Tibial nerve (tissue), 3 donors: Measurements from ENCODE around the gene KLHL30.

Experiments used
- CTCF ChIP-seq, 5 experiments: fragments of 200-600 bp in 3 of 5; fragments of 450-650 bp in 2 of 5; sonication (generic) in 3 of 5; IDR thresholded peaks; one replicate each; pipeline ENCODE4 v1.5.1; 2016 to 2019; ENCODE audit warnings: antibody characterized with exemption in 5 of 5, mild to moderate bottlenecking in 3 of 5, moderate library complexity in 2 of 5
- POLR2A ChIP-seq, 2 donors: fragments of 450-650 bp; IDR thresholded peaks; one replicate each; pipeline ENCODE4 v1.6.1; 2017; ENCODE audit warnings: antibody characterized with exemption in 2 of 2, mild to moderate bottlenecking in 2 of 2, moderate library complexity in 2 of 2

GRCh38 chr2:238101891-238102841 lies 36.3 kb upstream of the KLHL30 start:
- TF ChIP-seq POLR2A (IDR thresholded peaks at IDR 0.05) (no peak), CTCF (IDR thresholded peaks at IDR 0.05) (no peak)
